RWPE2 (cell line): ENCODE measurements around the gene NKAIN4.

ENCODE experiments used
- ATAC-seq: fragments of 200-7000 bp; cut with Tn5 transposase; 3 replicates; pipeline ENCODE4 v1.9.1; 2021; ENCODE audit warnings: low read depth
- DNase-seq: peaks from one replicate; pipeline ENCODE4 v3.0.0-alpha.2; 2020; ENCODE audit warnings: low spot score
- H3K27ac ChIP-seq: fragments of 450-650 bp; 2 replicates; pipeline ENCODE4 v1.5.1; 2017; ENCODE audit warnings: mild to moderate bottlenecking; ENCODE audit not compliant: poor library complexity, severe bottlenecking
- H3K27me3 ChIP-seq: fragments of 250-450 bp; sonication (Bioruptor Pico); 2 replicates; pipeline ENCODE4 v1.5.1; 2021; ENCODE audit warnings: mild to moderate bottlenecking, moderate library complexity; ENCODE audit not compliant: insufficient read depth, poor library complexity, severe bottlenecking
- H3K36me3 ChIP-seq: fragments of 250-450 bp; sonication (Bioruptor Pico); 2 replicates; pipeline ENCODE4 v1.5.1; 2020; ENCODE audit warnings: low read depth, mild to moderate bottlenecking, moderate library complexity
- H3K4me1 ChIP-seq: fragments of 250-450 bp; sonication (Bioruptor Pico); 2 replicates; pipeline ENCODE4 v1.5.1; 2021; ENCODE audit warnings: mild to moderate bottlenecking, moderate library complexity; ENCODE audit not compliant: insufficient read depth, poor library complexity, severe bottlenecking
- H3K4me3 ChIP-seq: fragments of 250-450 bp; sonication (Bioruptor Pico); 2 replicates; pipeline ENCODE4 v1.5.1; 2021; ENCODE audit warnings: mild to moderate bottlenecking, moderate library complexity; ENCODE audit not compliant: severe bottlenecking
- H3K9me3 ChIP-seq: fragments of 250-450 bp; sonication (Bioruptor Pico); 2 replicates; pipeline ENCODE4 v1.5.1; 2021; ENCODE audit warnings: mild to moderate bottlenecking, moderate library complexity; ENCODE audit not compliant: severe bottlenecking
- TF ChIP-seq, protein P1 (sequence below): fragments of 450-650 bp; IDR thresholded peaks from one replicate; pipeline ENCODE4 v1.5.1; 2017; ENCODE audit warnings: mild to moderate bottlenecking, moderate library complexity; ENCODE audit not compliant: poor library complexity, severe bottlenecking

Gene NKAIN4

GRCh38 chr20:63214514-63214913 lies 39.7 kb downstream of the NKAIN4 start:
- no peak for DNase-seq
- no peaks in the 10 kb centered on the region for H3K27me3 ChIP-seq
- peaks cover 57% of the 10 kb centered on the region for H3K36me3 ChIP-seq
- peak overlapping the region; percentile 94 for H3K4me3 ChIP-seq
- TF ChIP-seq, protein P1, sequence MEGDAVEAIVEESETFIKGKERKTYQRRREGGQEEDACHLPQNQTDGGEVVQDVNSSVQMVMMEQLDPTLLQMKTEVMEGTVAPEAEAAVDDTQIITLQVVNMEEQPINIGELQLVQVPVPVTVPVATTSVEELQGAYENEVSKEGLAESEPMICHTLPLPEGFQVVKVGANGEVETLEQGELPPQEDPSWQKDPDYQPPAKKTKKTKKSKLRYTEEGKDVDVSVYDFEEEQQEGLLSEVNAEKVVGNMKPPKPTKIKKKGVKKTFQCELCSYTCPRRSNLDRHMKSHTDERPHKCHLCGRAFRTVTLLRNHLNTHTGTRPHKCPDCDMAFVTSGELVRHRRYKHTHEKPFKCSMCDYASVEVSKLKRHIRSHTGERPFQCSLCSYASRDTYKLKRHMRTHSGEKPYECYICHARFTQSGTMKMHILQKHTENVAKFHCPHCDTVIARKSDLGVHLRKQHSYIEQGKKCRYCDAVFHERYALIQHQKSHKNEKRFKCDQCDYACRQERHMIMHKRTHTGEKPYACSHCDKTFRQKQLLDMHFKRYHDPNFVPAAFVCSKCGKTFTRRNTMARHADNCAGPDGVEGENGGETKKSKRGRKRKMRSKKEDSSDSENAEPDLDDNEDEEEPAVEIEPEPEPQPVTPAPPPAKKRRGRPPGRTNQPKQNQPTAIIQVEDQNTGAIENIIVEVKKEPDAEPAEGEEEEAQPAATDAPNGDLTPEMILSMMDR: no peak
- no peak for ATAC-seq
- peak overlapping the region; percentile 63 for H3K27ac ChIP-seq
- no peaks in the 10 kb centered on the region for H3K9me3 ChIP-seq
- peaks cover 52% of the 10 kb centered on the region for H3K4me1 ChIP-seq

- peak; percentile 64 for DNase-seq
- Histone ChIP-seq H3K4me1 (peaks cover 52% of the 10 kb centered on the region), H3K4me3 (no peak overlapping the region), H3K27ac (peak overlapping the region; percentile 1), H3K36me3 (peaks cover 75% of the 10 kb centered on the region), H3K9me3 (no peaks in the 10 kb centered on the region), H3K27me3 (no peaks in the 10 kb centered on the region)
- peak; percentile 26; the same call in 2 of the 3 replicates for ATAC-seq
- TF ChIP-seq, protein P1: no peak
These were observed 41.5 kb downstream of the NKAIN4 start for GRCh38 chr20:63212792-63213191.

DNA sequence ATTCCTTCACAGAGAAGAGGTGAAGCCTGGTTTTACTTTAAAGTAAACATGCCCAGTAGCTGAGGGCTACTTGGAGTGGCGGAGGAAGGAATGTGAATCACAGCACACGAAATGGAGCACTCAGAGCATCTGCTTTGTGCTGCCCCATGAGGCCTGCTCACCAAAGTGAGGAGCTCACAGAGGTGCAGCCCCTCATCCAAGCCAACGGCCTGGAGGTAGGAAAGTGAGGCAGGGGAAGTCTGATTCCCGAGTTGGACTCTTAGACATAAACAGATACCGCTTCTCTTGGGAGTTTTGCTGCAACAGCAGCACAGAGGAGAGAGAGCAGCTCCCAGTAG lies 41.9 kb downstream of the NKAIN4 start:
- Histone ChIP-seq H3K4me1 (peaks cover 55% of the 10 kb centered on the region), H3K9me3 (no peaks in the 10 kb centered on the region), H3K36me3 (peaks cover 79% of the 10 kb centered on the region), H3K27ac (peak overlapping the region; percentile 1), H3K27me3 (no peaks in the 10 kb centered on the region), H3K4me3 (no peak overlapping the region)
- ATAC-seq (no peak), DNase-seq (peak; percentile 66)
- TF ChIP-seq, protein P1: no peak

GRCh38 chr20:63210011-63210605 lies 44.2 kb downstream of the NKAIN4 start:
- H3K27me3 ChIP-seq: no peaks in the 10 kb centered on the region
- DNase-seq (peak; percentile 84), ATAC-seq (peak; percentile 57)
- TF ChIP-seq, protein P1: no peak
- no peaks in the 10 kb centered on the region for H3K9me3 ChIP-seq
- peaks cover 100% of the 10 kb centered on the region for H3K36me3 ChIP-seq
- H3K4me1 ChIP-seq: peaks cover 54% of the 10 kb centered on the region
- peak overlapping the region; percentile 41 for H3K27ac ChIP-seq
- no peak overlapping the region for H3K4me3 ChIP-seq

GRCh38 chr20:63208346-63208909 lies 45.8 kb downstream of the NKAIN4 start:
- Histone ChIP-seq H3K36me3 (peaks cover 100% of the 10 kb centered on the region), H3K4me1 (peaks cover 39% of the 10 kb centered on the region), H3K27me3 (no peaks in the 10 kb centered on the region), H3K4me3 (no peak overlapping the region), H3K27ac (no peak overlapping the region), H3K9me3 (no peaks in the 10 kb centered on the region)
- no peak for DNase-seq
- ATAC-seq: no peak
- TF ChIP-seq, protein P1: no peak
